DMS153 treated with DMSO at 0.1 percent for 48 hours (cell line): Measurements from ENCODE around the gene MGST2.

Experiments used
- DNase-seq: peaks from one replicate; lab custom pipeline; 2025; ENCODE audit not compliant: unreplicated experiment; lab: John Stamatoyannopoulos, UW

Gene MGST2

DNA sequence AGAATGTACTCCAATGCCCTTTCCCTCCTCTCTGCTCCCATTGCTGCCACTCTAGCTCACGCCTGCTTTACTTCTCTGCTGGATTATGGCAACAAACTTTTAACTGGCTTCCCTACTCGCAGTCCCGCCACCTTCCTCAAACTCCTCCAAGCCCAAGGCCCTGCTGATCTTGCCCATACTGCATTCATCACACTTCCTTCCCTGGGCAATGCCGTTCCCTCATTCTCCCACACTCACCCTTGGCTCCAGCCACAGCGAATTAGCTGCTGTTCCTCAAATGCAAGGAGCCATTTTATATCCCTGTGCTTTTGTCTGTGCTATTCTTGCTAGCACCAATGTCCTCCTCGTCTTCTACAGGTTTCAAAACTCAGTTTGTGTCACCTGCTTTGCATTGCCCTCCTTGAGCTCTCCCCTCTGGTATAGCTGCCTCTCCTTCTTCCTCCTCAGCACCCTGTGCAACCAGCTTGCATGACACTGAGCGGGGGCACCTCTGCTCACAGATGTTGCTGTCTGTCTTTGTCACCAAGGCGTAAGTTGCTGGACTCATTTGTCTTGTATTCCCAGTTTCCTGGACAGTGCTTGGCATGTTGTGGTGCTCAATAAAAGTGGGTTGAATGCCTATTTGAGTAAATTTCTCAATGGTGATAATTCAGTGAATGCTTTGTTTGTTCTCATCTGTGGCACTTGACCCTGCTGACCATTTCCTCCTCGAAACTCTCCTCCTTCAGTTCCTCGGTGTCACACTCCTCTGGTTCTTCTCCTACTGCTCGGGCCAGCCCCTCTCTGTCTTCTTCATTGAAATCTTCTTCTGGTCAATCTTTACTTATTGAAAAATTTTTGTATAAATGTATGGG is 22.4 kb upstream of the MGST2 start:
- no peak for DNase-seq

- no peak for DNase-seq
These were observed 20.2 kb upstream of the MGST2 start for GRCh38 chr4:139645458-139645857.

GRCh38 chr4:139647184-139647583 is 18.4 kb upstream of the MGST2 start:
- no peak for DNase-seq

- DNase-seq: no peak
These were observed 17.7 kb upstream of the MGST2 start for GRCh38 chr4:139647952-139648351.

- peak; percentile 85 for DNase-seq
These were observed 14.1 kb upstream of the MGST2 start for GRCh38 chr4:139651282-139652194.

GRCh38 chr4:139654516-139654915 is 11.1 kb upstream of the MGST2 start:
- DNase-seq: no peak

DNA sequence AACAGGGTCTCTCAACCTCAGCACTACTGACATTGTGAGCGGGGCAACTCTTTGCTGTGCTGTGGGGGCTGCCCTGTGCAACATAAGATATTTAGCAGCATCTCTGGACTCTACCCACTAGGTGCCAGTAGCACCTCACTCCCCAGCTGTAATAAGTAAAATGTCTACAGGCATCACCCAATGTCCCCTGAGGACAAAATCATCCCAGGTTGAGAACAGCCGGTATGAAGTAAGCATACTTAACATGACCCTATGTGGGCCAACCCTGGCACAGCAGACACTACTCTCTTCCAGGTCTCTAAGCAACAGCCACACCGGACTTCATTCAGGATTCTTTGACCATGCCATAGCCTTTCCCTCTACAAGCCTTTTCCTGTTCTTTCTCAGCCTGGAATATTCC is 10.5 kb upstream of the MGST2 start:
- peak; percentile 24 for DNase-seq

GRCh38 chr4:139656614-139657486 is 8.8 kb upstream of the MGST2 start:
- DNase-seq: peak; percentile 81

GRCh38 chr4:139658185-139658584 is 7.4 kb upstream of the MGST2 start:
- no peak for DNase-seq

DNA sequence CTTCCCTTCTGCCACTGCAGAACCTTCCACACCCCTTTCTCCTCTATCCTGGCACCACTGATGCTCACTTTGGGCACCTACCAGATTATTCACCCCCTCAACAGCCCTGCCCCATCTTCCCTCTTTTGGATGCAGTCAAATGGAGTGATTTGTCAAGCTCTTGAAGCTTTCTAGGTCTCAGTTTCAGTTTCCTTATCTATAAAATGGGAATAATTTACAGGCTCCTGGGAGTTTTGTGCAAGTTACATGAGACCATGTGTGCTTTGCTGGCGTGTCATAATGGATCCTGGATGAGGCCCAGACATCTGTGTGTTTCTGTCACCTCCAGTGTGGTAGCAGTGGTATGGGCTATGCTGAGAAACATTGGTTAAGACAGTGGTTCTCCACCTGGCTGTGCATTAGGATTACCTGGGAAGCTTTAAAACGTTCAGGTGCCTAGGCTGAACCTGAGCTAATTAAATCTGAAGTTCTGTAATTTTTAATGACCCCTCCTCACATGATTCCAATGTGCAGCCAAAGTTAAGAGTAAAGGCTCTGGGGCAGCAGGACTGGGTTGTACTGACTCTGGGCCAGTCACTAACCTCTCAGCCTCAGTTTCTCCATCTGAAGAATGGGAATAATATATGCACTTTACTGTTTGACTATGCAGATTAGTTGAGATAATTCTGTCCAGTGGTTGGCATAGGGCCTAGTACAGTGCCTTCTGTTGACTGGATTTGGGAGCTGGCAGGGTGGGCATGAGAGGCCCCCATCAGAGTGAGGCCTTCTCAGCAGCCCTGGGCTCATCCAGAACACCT is 6.8 kb upstream of the MGST2 start:
- DNase-seq: no peak

DNA sequence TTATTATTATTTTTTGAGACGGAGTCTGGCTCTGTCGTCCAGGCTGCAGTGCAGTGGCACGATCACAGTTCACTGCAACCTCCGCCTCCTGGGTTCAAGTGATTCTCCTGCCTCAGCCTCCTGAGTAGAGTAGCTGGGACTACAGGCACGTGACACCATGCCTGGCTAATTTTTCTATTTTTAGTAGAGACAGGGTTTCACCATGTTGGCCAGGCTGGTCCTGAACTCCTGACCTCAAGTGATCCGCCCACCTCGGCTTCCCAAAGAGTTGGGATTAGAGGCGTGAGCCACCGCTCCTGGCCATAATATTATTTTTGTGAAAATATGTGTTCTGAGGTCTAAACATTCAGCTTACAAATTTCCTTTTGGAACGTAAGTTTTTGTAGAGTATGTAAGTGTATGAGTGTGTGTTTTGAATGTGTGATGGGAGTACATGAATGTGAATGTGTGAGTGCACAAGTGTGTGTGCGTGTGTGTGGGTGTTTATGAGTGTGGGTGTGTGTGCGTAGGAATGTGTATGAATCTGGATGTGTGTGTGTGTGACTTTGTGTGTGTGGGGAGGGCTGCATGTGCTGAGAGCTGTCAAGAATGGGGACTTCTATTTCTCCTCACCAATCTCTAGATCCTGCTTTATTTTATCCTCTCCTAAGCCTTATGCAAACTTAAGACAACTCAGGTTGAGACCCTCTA is 5.7 kb upstream of the MGST2 start:
- DNase-seq: no peak

GRCh38 chr4:139660568-139661043 is 5.0 kb upstream of the MGST2 start:
- no peak for DNase-seq

DNA sequence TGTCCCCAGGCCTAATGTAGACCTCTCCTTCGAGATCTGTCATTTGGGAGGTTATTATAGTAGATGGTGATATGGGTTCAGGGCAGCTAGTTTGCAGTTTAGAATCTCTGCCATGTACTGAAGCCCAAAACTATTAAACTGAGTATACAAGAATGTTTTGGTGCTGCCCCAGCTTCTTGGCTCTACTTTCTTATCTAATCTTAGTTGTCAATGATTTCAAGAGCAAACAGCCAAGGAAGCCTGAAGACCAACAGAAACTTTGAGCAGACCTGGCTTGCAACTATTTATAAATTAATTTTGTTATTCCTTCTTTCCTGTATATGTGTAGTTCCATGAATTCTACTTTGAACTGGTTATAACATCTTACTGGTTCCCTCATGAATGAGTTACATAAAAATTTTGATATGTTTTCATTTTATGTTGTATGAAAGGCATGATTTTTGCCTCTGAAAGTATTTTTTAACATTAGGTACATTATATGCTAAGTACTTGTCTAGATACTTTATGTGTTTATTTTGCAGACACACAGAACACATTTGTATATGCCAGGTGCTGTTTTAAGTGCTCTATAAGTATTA is 2.0 kb upstream of the MGST2 start:
- DNase-seq: no peak

DNA sequence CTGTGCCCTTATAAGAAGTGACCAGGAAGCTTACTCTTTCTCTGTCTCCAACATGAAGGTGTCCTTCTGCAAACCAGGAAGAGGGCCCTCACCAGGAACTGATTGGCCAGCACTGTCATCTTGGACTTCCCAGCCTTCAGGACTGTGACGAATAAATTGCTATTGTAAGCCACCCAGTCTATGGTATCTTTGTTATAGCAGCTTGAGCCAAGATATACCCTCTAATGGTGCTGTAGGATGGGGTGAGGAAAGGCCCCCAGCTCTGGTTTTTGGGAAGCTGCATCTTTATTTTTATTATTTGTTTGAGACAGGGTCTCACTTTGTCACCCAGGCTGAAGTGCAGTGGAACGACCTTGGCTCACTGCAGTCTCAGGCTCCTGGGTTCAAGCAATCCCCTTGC is 1.2 kb upstream of the MGST2 start:
- DNase-seq: no peak

DNA sequence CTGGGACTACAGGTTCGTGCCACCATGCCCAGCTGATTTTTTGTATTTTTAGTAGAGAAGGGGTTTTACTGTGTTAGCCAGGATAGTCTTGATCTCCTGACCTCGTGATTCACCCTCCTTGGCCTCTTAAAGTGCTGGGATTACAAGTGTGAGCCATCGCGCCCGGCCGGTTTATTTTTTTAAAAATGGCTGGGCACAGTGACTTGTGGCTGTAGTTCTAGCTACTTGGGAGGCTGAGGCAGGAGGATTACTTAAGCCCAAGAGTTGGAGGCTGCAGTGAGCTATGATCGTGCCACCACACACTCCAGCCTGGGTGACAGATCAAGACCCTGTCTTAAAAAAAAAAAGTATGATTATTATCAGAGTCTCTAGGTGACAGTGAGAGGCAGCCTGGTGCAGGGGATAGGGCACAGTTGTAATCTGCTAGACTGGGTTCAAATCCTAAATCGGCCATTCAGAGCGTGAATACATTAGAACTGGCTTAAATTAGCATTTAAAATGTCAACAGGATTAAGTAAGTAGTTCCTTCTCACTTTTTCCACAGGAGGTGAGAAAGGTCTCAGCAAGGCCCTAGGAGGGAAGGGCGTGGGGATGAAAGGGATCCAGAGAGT is 435 bp upstream of the MGST2 start:
- no peak for DNase-seq

- peak; percentile 60 for DNase-seq
These were observed 1.2 kb downstream of the MGST2 start for GRCh38 chr4:139666735-139667281.

- no peak for DNase-seq
These were observed 2.4 kb downstream of the MGST2 start for GRCh38 chr4:139668036-139668435.

DNA sequence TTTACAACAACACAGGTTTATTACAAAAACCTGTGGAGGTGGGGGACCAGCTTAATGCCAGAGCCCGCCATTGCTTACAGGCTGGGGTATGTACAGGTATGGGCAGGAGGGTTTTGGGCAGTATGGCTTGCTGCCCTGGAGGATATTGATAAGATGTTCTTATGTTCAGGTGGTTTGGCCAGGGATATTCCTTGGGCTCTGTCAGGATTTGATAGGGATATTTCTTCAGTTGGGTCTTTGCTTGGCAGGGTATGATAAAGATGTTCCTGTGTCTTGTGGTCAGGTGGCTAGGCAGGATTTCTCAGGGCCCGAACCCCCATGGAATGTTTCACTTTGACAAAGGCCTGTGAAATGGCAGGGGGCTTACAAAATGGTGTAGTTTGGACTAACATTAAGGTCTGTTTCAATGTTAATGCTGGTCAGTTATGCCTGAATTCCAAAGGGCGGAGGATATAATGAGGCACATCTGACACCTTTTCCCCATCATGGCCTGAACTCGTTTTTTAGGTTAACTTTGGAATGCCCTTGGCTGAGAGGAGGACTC is 3.1 kb downstream of the MGST2 start:
- DNase-seq: no peak
